NCI-H2029 (cell line): Measurements from ENCODE around the gene ZBBX.

Source experiments
- DNase-seq: peaks from one replicate; lab custom pipeline; 2025; lab: John Stamatoyannopoulos, UW

ZBBX gene

DNA sequence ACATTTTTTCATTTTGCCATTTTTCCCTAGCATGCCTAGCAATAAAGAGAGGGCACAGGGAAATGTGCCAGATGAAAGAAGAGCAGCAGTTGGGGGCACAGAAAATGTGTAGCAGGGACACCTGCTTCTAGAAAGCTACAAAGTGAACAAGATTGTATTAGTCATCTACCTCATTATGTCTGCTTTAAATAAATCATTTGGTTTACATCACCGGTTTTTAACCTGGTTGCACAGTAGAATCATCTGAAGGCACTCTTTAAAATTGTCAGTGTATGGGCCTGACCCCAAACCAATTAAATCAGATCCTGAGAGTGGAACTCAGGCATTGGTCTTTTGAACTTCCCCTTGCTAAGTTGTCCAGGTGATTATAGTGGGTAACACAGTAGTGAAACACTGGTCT lies 73.8 kb downstream of the ZBBX start:
- DNase-seq: no peak

DNA sequence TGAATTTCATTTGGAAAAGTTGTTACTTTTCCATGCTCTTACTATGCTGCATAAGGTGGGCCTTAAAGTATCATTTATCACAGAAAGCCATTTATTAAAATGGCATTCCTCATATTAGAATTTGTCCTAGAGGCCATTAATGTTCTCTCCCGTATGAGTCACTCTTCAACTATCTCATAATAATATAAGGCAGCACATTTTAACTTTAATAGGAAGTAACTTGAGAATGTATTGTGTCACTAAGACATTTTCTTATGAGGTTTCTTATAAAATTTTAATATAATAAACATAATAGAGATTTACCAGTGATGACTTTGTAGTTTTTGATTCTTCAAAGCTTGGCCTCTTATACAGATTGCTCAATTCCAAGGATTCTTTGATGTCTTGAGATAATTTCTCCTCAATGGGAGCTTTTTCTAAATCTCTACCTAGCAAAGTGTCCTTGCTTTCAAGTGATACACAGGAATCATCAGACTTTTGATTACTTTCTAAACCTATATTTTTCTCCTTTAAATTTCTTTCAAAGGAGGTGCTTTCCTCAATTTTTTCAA lies 74.7 kb downstream of the ZBBX start:
- DNase-seq: no peak

DNA sequence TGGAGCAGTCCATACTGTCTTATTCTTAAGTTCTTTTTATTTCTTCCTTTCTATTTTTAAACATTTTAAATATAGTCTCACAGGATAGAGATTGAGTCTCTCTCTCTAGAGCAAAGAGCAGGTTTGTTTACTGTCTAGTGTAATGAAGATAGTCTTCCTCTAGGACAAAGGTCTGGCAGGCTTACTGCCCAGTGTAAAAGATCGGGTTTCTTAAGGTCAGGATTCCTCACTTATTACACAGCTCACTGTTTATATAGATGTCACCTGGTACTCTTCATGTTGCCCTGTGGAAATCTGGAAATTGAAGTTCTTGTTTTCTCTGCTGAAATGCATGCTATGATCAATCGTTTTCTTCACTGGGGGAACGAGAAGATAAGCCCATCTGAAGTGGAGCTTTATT lies 76.0 kb downstream of the ZBBX start:
- DNase-seq: no peak

DNA sequence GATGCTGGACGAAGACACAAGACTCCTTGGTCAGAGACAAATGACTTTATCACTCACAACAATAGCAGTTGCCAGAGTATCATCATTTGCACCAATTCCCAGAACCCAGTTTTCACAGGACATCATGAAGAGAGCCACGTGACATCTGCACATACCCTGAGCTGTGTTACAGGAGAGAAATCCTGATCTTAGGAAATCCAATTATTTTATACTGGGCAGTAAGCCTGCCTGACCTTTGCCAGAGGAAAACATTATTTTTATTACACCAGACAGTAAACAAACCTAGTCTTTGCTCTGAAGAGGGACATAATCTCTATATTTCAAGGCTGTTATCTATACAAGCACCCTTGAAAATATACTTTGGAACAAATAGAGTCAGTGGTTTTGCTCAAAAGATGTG lies 77.4 kb downstream of the ZBBX start:
- DNase-seq: no peak

DNA sequence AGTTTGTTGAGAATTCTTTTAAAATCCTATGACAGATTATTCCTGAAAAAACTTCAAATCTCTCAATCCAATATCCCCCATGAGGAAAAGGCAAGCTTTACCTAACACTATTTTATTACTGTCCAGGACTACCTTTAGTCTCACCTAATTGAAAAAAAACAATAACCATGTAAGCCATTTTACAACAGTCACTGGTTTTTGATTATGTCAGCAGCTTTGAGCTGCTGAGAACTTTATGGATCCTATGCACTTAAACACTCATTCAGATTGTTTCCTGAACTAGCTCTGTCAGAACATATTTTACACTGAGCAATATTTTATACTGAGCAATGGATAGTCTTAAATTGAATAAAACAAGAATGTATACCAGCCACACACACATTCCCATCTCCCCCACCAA lies 79.9 kb downstream of the ZBBX start:
- DNase-seq: no peak

DNA sequence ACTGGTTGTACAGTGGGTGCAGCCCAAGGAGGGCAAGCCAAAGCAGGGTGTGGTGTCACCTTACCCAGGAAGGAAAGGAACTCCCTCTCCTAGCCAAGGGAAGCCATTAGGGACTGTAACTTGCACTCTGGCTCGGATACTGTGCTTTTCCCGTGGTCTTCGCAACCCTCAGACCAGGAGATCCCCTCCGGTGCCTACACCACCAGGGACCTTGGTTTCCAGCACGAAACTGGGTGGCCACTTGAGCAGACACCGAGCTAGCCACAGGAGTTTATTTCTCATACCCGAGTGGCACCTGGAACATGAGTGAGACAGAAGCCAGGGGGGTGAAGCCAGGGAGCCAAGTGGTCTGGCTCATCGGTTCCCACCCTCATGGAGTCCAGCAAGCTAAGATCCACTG lies 90.7 kb downstream of the ZBBX start:
- no peak for DNase-seq

DNA sequence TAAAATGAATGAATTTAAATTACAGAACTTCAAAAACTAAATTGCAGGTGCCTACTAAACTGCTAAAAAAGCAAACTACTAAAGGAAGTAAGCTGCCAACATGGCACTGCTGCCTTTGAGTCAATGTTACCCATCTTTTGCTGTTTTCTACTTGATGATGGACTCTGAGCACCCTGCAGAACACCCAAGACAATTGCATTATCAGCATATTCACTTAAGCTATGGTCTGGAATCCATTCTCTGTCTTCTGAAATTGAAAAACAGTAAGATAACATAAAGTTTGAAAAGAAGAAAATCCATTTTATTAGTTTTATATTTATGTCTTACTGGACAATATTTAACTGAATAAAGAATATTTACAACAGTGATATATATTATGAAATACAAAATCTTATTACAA lies 91.4 kb downstream of the ZBBX start:
- no peak for DNase-seq

DNA sequence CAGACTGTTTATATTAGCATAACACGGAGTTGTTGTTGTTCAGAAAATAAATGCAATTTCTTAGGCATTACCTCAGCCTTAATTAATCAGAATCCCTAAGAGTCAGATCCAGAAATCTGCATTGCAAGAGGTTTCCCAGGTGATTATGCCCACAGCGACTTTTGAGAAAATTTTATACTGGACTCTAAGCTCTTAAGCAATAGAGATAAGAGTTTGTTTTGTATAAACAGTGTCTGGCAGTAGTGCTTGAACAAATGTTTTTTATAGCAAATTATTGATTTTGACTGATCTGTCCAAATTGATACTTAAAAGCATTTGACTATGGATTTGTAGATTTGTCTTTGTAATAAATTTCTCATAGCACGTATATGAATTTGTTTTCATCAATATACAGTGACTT lies 92.8 kb downstream of the ZBBX start:
- no peak for DNase-seq

DNA sequence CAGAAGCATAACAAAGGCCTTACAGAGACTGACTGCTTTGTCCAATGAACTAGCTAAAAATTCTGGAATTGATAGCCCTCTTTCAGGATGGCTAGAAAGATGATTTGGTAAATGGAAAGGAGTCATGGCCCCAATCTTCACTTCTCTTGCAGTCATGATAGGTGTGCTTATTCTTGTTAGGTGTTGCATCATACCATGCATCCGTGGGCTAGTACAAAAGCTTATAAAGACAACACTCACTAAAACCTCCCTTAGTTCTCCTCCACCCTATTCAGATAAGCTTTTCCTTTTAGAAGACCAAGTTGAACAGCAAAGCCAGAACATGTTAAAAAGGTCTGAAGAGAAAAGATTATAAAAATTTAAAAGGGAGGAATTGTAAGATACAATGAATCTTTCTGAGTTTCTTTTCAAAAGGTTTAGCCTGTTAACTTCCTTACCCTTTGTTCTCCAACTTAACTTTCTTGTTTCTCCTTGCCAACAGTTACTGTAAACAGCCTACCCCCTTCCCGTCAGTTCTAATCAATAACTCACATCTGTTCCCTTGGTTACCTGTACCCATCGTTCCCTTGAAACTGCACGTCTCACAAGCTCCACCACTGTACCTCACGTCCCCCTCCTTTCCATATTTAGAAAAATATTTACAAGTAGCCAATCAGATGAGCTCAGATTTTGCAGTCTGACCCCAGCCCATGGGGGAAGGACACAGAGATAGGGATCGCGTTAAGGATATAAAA lies 105.8 kb downstream of the ZBBX start:
- no peak for DNase-seq

DNA sequence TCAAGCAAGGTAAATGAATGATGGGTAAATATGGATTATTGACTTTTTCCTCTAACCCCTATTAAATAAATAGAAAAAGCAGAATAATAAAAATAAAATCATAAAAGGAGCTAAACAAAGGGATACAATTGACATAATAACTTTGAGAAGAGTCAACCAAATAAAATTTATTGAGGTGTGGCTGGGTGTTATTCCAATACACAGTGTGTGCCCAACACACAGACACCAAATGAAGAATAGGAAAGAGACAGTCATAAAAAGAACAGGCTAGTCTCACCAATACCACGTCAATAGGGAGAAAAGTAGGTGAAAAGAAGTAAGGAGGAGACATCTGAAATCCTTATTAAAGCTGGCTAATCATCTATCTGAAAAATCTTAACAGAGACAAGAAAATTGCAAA lies 127.1 kb downstream of the ZBBX start:
- DNase-seq: no peak

DNA sequence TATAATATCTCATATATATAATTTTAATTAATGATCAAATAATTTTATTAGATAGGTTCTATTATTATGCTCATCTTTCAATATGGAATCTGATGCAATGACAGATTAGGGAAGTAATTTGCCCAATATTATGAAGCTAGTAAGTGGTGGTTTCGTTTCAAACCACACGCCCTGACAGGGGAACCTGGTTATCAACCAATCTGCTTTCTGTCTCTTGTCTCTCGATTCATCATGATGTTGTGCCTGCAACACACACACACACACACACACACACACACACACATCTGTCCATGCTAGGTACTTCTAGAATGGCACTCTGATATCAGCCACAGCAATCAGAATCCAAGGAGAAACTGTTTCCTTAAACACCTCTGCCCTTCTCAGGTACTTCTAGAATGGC lies 128.4 kb downstream of the ZBBX start:
- DNase-seq: no peak

DNA sequence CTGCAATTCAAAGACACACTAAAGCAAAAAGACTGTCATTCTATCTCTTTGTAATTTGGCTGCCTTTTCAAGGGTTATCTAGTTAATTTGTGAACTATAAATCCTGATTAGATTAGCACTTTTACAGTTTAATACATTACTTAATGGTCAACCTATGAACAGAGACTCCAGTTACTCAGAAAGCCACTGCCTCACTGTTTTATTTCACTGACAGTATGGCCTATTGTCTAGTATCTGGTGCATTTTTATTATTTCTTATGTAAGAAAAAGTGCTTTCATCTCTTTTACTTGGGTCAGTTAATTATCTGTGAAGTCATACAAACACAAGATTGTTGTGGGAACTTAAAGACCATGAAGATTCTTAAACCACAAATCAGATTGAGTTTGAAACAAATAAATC lies 133.8 kb downstream of the ZBBX start:
- no peak for DNase-seq

DNA sequence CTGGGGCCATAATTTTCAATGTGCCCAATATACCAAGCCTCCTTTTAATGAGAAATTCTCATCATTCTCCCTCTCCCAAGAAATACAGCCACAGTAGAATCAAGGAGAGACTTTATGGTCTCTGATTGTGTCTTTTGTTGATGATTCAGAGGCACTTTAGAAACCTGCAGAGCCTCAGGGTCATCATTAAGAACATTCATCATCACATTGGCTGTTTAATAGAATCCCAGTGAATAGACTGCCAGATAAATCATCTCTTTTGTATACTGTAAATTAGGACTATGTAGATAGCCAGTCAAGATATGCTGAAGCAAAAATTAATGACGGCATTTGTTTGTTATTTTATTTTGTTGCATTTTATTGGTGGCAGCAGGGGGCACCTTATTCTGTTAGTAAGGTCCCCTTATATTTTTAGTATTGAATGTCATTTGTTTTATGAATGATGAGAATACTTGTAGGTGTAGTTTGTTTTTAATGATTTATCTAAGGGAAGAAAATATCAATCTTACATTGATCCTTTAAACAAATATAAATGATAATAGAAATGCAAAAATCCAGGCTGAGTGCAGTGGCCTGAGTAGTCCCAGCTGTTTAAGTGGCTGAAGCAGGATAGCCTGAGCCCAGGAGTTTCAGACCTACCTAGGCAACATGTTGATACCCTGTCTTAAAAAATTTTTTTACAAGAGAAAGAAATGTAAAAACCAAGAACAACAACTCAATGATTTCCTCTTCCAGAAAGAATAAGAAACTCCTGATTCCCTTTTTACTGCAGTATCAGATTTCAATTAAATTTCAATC lies 138.8 kb downstream of the ZBBX start:
- no peak for DNase-seq

DNA sequence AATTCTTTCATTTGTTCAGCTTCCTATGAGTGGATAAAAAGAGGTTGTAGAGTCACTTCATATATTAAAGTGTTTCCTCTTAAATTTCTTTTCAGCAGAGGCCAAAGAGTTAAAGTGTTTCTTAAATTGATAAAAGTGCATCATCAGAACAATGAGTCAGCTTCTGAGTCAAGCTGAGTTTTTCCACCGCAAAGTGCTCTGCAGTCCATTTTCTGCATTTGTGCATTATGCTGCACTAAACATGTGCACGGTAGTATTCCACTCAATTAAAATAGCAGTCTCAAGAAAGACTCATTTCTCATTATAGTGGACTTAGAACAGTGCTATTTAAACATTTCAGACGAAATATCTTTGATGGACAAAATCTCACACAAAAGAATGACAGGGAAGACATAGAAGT lies 152.0 kb downstream of the ZBBX start:
- DNase-seq: no peak

DNA sequence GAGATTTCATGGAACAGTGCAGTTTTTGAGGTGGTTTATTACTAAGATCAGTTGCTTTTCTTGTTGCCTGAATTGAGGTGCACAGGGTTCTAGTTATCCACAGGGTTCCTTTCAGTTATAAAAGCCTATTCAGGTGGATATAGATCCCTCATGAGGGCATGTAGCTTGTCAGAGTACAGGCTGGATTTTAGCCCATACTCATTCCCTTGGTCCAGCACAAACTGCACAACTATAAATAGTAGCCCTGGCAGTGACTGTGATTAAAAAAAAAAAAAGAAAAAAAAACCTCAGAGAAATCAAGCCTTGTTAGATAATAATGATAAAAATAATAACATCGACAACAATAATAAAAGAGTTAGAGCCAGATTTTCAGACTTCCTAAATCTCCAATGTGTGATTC lies 154.3 kb downstream of the ZBBX start:
- DNase-seq: no peak

DNA sequence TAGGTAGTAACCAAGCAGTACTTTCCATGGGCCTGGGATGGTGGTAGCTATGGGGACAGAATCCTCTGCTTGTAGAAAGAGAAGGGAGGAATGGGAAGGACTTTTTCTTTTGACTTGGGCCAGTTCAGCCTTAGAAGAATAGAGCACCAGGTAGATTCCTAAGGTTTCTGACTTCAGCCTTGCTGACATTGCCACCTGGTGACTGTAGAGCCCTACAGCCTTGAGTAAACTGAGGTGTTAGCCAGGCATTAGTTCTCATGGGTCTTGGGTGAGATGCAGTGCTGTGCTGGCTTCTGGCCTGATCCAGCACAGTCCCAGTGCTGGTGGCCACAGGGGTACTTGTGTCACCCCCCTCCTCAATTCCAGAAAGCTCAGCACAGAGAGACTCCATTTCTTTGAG lies 171.1 kb downstream of the ZBBX start:
- no peak for DNase-seq

DNA sequence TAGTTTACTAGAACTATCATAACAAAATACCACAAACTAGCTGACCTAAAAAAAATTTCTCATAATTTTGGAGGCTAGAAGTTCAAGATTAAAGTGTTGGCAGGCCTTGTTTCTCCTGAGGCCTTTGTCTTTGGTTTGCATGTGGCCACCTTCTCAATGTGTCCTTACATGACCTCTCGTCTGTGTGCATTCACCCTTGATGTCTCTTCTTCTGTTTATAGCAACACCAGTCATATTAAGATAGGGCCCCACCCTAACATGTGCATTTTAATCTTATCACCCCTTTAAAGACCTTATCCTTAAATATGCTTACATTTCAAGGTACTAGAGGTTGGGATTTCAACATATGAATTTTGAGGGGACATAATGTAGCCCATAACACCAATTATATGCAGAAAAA lies 177.0 kb downstream of the ZBBX start:
- no peak for DNase-seq

DNA sequence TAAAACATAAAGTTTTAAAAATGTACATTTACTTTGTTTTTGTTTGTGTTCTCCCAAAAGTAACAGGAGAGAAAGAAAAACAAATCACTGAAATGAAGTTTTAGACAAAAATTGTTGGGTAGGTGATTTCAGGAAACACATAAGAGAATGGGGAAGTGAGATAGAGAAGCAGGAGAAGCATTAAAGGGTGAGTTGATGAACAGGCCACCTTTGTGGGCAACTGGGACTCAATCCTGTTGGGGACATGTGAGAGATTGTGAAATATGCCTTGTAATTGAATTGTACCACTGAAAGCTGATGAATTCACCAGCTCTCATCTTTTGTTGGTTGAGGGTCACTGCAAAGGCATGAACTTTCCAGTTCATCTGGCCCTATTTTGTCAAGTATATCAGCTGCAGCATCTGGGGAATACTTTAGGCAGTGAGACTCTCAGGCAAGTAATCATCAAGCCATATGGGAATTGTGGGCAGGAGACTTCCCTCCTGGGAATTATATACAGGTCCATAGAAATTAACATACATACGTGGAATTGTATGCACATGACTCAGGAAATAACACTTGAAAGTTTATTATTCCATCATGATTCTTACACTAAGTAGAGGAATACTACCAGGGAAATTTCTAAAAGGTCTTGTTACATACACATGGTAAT lies 181.0 kb downstream of the ZBBX start:
- DNase-seq: no peak
